ENCODE results near the gene CEP70.

DNA sequence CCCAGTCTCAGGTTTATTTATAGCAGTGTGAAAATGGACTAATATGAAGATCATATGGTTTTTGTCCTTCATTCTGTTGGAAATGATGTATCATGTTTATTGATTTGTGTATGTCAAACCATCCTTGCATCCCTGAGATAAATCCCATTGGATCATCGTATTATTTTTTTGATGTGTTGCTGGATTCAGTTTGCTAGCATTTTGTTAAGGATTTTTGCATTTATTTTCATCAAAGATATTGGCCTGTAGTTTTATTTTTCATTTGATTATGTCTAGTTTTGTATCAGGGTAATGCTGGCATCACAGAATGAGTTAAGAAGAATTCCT is 48.8 kb upstream of the CEP70 start:
- TF ChIP-seq, protein P1, sequence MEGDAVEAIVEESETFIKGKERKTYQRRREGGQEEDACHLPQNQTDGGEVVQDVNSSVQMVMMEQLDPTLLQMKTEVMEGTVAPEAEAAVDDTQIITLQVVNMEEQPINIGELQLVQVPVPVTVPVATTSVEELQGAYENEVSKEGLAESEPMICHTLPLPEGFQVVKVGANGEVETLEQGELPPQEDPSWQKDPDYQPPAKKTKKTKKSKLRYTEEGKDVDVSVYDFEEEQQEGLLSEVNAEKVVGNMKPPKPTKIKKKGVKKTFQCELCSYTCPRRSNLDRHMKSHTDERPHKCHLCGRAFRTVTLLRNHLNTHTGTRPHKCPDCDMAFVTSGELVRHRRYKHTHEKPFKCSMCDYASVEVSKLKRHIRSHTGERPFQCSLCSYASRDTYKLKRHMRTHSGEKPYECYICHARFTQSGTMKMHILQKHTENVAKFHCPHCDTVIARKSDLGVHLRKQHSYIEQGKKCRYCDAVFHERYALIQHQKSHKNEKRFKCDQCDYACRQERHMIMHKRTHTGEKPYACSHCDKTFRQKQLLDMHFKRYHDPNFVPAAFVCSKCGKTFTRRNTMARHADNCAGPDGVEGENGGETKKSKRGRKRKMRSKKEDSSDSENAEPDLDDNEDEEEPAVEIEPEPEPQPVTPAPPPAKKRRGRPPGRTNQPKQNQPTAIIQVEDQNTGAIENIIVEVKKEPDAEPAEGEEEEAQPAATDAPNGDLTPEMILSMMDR (IDR thresholded peaks at IDR 0.05; ENCODE audit: insufficient read depth, low read length) = no peak
- TF ChIP-seq, protein P2, sequence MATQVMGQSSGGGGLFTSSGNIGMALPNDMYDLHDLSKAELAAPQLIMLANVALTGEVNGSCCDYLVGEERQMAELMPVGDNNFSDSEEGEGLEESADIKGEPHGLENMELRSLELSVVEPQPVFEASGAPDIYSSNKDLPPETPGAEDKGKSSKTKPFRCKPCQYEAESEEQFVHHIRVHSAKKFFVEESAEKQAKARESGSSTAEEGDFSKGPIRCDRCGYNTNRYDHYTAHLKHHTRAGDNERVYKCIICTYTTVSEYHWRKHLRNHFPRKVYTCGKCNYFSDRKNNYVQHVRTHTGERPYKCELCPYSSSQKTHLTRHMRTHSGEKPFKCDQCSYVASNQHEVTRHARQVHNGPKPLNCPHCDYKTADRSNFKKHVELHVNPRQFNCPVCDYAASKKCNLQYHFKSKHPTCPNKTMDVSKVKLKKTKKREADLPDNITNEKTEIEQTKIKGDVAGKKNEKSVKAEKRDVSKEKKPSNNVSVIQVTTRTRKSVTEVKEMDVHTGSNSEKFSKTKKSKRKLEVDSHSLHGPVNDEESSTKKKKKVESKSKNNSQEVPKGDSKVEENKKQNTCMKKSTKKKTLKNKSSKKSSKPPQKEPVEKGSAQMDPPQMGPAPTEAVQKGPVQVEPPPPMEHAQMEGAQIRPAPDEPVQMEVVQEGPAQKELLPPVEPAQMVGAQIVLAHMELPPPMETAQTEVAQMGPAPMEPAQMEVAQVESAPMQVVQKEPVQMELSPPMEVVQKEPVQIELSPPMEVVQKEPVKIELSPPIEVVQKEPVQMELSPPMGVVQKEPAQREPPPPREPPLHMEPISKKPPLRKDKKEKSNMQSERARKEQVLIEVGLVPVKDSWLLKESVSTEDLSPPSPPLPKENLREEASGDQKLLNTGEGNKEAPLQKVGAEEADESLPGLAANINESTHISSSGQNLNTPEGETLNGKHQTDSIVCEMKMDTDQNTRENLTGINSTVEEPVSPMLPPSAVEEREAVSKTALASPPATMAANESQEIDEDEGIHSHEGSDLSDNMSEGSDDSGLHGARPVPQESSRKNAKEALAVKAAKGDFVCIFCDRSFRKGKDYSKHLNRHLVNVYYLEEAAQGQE (IDR thresholded peaks at IDR 0.05; ENCODE audit: insufficient replicate concordance, low read depth) = no peak
